Activated CD4-positive, CD25-positive, alpha-beta regulatory T cell treated with anti-CD3 and anti-CD28 coated beads, Interleukin-2, amount 50 U/mL, for 16 hours (primary cell): ENCODE results near the gene ITGB1.
"Not testable (repeated sequence)": the region's sequence is repeated elsewhere in the genome, so short reads cannot be mapped to it uniquely, and the experiment has no call there.

Experiments used
- DNase-seq: peaks from one replicate; pipeline ENCODE4 v3.0.0-alpha.2; 2020; ENCODE audit warnings: low read depth, low spot score

The ITGB1 gene

GRCh38 chr10:32938554-32939061 is 19.4 kb downstream of the ITGB1 start:
- DNase-seq, result no peak

- DNase-seq, result no peak
Observed at GRCh38 chr10:32937911-32938424, 20.1 kb downstream of the ITGB1 start.

- no peak for DNase-seq
Observed at GRCh38 chr10:32932225-32932729, 25.8 kb downstream of the ITGB1 start.

GRCh38 chr10:32931593-32931992 is 26.4 kb downstream of the ITGB1 start:
- no peak for DNase-seq

GRCh38 chr10:32930036-32930435 is 28.0 kb downstream of the ITGB1 start:
- no peak for DNase-seq

- no peak for DNase-seq
Observed at GRCh38 chr10:32929634-32930033, 28.4 kb downstream of the ITGB1 start.

GRCh38 chr10:32927750-32928149 is 30.3 kb downstream of the ITGB1 start:
- DNase-seq, result no peak

GRCh38 chr10:32923849-32924248 is 34.2 kb downstream of the ITGB1 start:
- DNase-seq, result no peak

- DNase-seq, result no peak
Observed at GRCh38 chr10:32923134-32923533, 34.9 kb downstream of the ITGB1 start.

GRCh38 chr10:32922170-32922569 is 35.9 kb downstream of the ITGB1 start:
- DNase-seq, result no peak

- not testable (repeated sequence) for DNase-seq
Observed at GRCh38 chr10:32917817-32918216, 40.2 kb downstream of the ITGB1 start.

GRCh38 chr10:32911285-32912016 is 46.6 kb downstream of the ITGB1 start:
- no peak for DNase-seq

- not testable (repeated sequence) for DNase-seq
Observed at GRCh38 chr10:32909970-32910369, 48.1 kb downstream of the ITGB1 start.

GRCh38 chr10:32909456-32909855 is 48.6 kb downstream of the ITGB1 start:
- DNase-seq, result no peak

GRCh38 chr10:32906595-32906994 is 51.4 kb downstream of the ITGB1 start:
- no peak for DNase-seq

- DNase-seq, result no peak
Observed at GRCh38 chr10:32905466-32905865, 52.6 kb downstream of the ITGB1 start.

GRCh38 chr10:32901815-32902214 is 56.2 kb downstream of the ITGB1 start:
- DNase-seq, result no peak

- not testable (repeated sequence) for DNase-seq
Observed at GRCh38 chr10:32895200-32895968, 62.6 kb downstream of the ITGB1 start.

- DNase-seq, result no peak
Observed at GRCh38 chr10:32893916-32894664, 63.9 kb downstream of the ITGB1 start.

GRCh38 chr10:32893434-32893833 is 64.6 kb downstream of the ITGB1 start:
- no peak for DNase-seq

GRCh38 chr10:32891261-32891660 is 66.8 kb downstream of the ITGB1 start:
- no peak for DNase-seq

GRCh38 chr10:32890444-32890843 is 67.6 kb downstream of the ITGB1 start:
- DNase-seq, result no peak
